ENCODE data around the gene PRDM16.

DNA sequence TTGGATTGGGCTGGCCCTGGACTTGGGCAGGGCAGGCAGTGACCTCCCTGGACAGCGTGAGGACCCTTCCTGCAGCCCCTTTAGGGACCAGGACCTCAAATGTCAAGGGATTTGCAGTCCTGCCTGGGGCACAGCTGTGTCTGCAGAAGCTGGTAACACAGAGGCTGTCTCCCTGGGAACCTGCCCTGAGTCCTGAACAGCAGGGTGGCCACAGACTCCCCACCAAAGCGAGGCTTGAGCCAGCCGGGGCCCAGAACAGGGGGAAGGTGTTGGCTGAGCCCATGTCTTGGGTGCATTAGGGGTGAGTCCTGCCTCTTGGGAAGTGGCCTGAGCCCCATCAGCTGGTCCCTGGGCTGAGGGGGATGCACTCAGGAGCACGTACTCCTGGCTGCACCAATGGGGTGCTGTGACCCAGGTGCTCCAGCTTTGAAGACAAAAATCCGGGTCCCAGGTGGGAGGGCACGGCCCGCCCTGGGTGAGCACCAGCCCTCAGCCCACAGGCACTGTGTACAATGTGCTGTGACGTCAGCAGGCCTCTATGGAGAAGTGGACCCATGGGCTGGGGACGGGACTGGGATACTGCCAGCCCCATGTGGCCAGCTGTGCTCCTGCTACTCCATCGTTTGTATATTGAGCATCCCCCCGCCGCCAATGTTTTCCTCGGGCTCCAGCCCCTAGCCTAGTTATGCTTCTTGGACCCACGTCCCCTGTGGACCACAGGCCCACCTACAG is 313.5 kb downstream of the PRDM16 start:
- TF ChIP-seq, protein P1, sequence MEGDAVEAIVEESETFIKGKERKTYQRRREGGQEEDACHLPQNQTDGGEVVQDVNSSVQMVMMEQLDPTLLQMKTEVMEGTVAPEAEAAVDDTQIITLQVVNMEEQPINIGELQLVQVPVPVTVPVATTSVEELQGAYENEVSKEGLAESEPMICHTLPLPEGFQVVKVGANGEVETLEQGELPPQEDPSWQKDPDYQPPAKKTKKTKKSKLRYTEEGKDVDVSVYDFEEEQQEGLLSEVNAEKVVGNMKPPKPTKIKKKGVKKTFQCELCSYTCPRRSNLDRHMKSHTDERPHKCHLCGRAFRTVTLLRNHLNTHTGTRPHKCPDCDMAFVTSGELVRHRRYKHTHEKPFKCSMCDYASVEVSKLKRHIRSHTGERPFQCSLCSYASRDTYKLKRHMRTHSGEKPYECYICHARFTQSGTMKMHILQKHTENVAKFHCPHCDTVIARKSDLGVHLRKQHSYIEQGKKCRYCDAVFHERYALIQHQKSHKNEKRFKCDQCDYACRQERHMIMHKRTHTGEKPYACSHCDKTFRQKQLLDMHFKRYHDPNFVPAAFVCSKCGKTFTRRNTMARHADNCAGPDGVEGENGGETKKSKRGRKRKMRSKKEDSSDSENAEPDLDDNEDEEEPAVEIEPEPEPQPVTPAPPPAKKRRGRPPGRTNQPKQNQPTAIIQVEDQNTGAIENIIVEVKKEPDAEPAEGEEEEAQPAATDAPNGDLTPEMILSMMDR (conservative IDR thresholded peaks at IDR 0.05), result no peak
- no peak for TF ChIP-seq ZFX (IDR thresholded peaks at IDR 0.05)

Data from C4-2B (cell line).